Right lobe of liver (tissue), 4 donors: ENCODE data around the gene RAPGEF2.

ENCODE experiments used
- POLR2A ChIP-seq: fragments of 450-650 bp; IDR thresholded peaks from one replicate; pipeline ENCODE4 v1.6.1; 2017; ENCODE audit warnings: antibody characterized with exemption, mild to moderate bottlenecking
- TF ChIP-seq, protein P1 (sequence below), 4 donors: fragments of 200-600 bp in 3 of 4; fragments of 450-650 bp in 1 of 4; IDR thresholded peaks; one replicate each; pipeline versions ENCODE4 v1.5.1 to v1.8.0; 2016 to 2022; ENCODE audit warnings: antibody characterized with exemption in 4 of 4, mild to moderate bottlenecking in 2 of 4
- donor health status: DM: no; HTN: no; CAD: no.
- donor health status: DM: no; HTN: no; CAD: no.
- donor health status: DM: no; HTN: yes; CAD: no.

DNA sequence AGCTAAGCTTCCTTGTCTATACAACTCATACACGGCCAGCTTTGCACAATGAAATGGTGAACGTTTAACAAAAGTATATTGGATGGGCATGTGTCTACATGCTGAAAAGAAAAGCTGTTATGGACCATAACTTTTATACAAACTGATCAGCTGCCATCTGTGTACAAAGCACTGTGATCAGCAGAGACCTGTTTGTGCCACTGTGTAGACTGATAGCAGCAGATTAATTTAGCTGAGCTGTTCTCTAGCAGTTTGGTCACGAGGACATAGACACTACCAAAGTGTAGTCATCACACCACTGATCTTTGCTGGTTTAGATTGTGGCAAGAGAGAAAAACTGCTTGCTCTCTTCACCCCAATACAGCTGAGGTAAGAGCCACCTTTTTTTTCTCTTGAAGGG lies 124.5 kb downstream of the RAPGEF2 start:
- TF ChIP-seq, protein P1, sequence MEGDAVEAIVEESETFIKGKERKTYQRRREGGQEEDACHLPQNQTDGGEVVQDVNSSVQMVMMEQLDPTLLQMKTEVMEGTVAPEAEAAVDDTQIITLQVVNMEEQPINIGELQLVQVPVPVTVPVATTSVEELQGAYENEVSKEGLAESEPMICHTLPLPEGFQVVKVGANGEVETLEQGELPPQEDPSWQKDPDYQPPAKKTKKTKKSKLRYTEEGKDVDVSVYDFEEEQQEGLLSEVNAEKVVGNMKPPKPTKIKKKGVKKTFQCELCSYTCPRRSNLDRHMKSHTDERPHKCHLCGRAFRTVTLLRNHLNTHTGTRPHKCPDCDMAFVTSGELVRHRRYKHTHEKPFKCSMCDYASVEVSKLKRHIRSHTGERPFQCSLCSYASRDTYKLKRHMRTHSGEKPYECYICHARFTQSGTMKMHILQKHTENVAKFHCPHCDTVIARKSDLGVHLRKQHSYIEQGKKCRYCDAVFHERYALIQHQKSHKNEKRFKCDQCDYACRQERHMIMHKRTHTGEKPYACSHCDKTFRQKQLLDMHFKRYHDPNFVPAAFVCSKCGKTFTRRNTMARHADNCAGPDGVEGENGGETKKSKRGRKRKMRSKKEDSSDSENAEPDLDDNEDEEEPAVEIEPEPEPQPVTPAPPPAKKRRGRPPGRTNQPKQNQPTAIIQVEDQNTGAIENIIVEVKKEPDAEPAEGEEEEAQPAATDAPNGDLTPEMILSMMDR (IDR thresholded peaks at IDR 0.05), result no peak
- TF ChIP-seq POLR2A, result no peak
